GM19324 (cell line): ENCODE data around the gene MORF4L2.

ENCODE experiments used
- ATAC-seq: cut with Tn5 transposase; IDR thresholded peaks from one replicate; pipeline ENCODE4 v1.9.1; 2021; ENCODE audit warnings: mild to moderate bottlenecking, moderate library complexity; ENCODE audit not compliant: unreplicated experiment, low FRiP score

MORF4L2 gene

DNA sequence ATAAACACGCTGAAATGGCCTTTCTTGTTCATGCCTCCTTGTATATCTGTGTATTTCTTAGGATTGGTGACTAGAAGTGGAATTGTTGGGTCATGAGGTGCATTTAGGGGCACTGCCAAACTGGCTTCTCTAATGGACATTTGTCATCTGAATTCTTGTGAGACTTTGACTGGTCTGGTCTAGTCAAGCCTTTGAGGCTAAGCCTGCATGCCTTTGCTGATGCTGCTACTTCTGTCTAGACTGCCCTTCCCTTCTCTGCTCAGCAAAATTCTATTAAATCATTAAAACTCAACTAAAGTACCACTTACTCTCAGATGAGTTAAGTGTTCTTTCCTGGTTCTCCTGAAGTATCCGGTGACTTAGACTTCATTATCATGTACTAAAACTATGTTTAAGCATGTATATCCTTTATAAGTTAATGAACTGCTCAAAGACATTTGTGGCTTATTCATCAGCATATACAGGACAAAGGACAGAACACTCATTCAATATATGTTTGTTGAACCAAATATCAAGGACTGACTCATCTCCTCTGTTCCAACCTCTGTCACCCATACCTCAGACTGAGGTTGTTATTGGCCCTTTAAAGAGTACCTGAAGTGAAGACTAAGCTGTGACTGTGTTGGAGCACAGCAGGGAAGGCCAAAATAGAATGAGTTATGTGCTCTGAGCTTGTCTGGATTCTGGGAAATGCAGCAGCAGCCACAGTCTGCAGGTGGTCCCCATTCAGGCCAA, 48.7 kb downstream of the MORF4L2 start:
- ATAC-seq = no peak

DNA sequence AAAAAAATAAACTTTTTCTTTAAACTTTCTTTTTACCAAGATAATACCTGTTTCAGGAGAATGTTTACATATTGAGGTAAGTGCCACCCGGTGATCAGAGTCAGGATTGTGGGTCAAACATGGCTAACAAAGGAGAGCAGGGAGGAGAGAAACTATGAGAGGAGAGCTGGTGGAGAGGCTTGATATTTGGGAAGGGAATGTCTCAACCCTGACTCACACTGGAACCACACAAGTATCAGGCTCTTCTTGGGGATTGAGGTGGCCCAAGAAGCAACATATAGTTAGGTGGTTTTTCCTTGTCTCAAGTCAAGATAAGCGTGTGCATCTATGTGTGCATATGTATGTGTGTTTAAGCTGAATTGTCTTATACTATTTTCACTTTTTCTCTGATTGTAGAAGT, 51.1 kb downstream of the MORF4L2 start:
- no peak for ATAC-seq

DNA sequence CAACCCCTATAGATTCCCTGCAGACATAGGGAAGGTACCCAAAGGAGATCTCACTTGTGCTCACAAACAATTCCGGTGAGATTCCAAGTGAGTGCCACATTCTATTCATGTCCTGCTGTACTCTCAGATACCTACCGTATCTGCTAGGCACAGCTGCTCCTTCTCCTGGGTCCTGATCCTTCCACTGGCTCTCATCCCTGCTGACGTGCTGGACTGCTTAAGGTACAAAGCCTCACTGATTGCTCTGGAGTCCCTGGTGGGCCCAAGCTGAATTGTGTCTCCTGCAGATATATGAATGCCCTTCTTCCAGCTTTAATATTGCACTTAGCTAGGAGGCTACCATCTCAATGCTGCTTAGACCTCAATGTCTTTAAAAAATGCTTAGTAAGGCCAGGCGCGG, 55.4 kb downstream of the MORF4L2 start:
- ATAC-seq = no peak

DNA sequence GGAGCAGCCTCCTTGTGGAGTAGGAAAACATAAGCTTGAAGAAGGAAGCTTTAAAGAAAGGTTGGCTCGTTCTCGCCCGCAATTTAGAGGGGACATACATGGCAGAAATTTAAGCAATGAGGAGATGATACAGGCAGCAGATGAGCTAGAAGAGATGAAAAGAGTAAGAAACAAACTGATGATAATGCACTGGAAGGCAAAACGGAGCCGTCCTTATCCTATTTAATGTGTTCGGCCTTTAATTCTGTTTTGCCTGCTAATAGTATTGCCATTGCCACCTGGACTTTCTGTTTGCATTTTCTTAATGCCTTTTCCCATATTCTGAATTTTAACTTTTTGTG, 56.4 kb downstream of the MORF4L2 start:
- no peak for ATAC-seq

DNA sequence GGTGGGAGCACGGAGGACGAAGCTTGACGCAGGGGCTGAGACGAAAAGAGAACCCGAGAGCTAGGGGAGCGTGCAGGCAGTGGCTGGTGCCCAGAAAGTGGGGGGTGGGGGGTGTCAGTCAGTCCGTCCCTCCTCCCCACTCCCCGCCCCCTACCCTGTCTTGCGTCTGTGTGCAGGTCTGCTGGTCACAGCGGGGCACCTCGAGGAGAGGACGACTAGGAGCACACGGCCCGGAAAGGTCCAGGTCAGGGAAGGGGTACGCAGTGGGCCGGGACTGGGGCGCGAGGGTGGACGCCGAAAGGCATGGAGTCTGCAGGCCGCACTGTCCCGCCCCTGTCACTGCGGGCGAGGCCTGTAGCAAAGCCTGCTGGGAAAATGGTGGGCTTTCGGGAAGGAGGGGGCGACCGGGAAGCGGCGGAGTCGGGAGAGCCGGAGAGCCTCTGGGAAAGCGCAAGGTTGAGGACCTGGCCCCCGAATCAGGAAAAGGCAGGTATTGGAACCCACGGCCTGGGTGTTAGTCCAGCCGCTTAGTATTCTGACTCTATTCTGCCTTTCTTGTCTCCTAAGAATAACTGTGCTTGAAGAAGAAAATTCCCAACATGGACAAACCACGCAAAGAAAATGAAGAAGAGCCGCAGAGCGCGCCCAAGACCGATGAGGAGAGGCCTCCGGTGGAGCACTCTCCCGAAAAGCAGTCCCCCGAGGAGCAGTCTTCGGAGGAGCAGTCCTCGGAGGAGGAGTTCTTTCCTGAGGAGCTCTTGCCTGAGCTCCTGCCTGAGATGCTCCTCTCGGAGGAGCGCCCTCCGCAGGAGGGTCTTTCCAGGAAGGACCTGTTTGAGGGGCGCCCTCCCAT, 57.0 kb downstream of the MORF4L2 start:
- ATAC-seq = peak; percentile 25

DNA sequence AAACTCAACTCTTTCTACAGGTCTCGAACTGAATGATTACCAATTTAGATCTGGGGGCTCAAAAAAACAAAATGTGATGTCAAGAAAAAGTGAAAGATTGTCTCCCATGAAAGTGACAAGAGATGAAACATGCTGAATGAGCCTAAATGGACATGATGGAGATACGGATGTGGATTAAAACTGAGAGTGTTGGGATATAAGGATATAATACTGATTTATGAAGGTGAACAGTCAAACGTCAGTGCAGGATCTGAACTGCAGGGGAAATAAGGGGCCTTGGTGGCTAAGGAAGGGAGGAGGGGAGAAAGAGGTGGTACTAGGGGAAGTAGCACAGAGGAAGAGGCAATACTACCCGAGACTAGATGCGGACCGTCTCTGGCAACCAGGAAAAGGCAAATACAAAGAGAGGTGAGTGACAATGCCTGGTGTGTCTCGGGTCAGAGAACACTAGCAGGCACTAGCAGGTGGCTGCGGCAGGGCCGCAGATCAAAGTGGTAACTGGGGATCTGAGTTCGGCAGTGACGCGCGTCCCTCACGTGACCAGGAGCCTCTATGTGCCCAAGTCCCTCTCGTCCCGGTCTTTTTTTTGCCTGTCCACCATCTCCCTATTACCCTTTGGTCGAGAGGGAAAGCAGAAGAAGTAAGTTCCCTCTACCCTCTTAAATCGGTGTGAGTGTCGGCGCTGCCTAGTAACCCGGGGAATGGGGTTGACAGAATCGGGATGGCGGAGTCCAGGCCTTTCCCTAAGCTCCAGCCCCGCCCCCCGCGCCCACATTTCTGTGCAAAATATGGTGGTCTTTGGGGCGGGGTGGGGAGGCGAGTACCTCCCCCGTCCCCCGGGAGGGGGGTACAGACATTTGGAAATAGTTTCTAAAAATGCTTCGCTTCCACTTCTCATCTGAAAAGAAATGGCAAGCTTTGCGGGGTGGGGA, 57.8 kb downstream of the MORF4L2 start, which contains the start of gene TCEAL1:
TCEAL1 (plus strand) TSS at position 590 of the 932 bp plus-strand sequence. CDS start 942 bp downstream, outside the sequence.
- ATAC-seq = peak; percentile 66

DNA sequence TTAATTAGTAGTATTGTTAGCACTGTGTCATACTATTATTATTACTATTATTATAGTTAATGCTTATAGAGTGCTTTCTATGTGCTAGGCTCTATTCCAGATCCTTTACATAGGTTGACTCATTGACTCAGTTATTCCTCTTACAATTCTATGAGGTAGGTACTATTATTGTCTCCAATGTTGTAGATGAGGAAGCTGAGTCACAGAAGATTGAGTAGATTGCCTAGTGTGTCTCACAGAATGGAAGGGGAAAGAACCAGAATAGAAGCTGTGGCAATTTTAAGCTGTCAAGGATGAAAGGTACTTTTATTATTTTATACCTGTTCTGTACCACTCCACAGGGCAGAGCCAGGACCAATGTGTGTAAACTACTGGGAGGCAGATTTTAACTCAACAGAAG, 59.6 kb downstream of the MORF4L2 start:
- no peak for ATAC-seq
